Stimulated activated CD4-positive, alpha-beta T cell treated with anti-CD3 and anti-CD28 coated beads, Interleukin-12 subunit alpha, Interleukin-12 subunit beta, amount 100 ng/mL, for 48 hours (primary cell): ENCODE measurements around the gene LEAP2.

ENCODE experiments used
- DNase-seq, 3 donors: peaks; one replicate each; pipeline ENCODE4 v3.0.0-alpha.2; 2020; ENCODE audit warnings: low read depth in 2 of 3, low spot score in 1 of 3

LEAP2 gene, protein sequence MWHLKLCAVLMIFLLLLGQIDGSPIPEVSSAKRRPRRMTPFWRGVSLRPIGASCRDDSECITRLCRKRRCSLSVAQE

DNA sequence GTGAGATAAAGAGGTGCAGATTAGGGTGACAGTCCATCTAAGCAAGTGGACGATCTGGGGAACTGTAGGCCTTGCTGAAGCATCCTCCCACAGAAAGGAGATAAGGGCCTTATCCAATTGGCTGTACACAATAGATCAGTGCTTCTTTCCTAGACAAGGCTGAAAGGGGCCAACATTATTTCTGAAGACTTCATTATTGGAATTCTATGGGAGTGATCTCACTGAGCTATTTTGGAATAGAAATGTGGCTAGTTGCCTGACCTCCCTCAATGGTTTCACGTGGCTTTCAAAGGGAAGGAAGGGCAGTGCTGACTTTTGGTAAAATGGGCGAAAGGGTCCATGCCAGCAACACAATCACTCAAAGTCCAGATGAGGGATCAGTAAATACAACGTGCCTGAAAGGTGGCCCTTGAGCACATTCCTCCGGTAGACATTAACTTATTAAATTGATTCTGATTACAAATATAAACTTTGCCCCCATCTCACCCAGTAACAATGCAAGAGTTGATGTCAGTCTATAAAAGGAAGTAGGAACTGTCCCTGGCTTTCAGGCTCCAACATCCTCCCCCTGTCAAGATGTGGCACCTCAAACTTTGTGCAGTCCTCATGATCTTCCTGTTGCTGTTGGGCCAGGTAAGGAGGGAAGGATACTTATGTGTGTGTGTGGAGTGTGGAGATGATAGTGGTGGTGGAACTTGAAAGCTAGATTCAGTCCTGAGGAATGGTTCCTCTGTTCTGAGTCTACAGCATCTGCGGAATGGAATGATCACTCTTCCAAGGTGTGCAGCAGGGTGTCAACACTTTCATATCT lies at the start of gene LEAP2:
Gene LEAP2 (plus strand): TSS at position 550 of the 811 bp plus-strand sequence. CDS start 27 bp downstream, at position 577.
- DNase-seq: no peak

DNA sequence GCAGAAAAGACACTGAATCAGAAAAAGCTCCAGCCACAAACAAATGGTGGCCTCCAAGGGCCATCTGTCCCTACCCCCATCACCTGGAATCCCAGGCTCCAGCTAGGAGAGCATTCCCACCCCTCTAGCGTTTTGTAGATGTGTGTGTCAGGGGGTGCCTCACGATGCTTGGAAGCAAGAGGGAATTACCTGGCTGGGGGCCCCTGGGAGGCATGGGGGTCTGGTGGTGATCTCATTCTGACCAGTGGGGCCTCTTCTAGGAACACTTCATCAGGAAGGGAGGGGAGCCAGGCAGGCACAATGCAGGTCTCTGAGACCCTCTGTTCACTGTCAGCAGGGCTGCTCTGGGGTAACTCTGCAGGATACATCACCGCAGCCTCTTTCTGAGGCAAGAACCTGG lies 49.0 kb upstream of the LEAP2 start:
- DNase-seq: no peak

DNA sequence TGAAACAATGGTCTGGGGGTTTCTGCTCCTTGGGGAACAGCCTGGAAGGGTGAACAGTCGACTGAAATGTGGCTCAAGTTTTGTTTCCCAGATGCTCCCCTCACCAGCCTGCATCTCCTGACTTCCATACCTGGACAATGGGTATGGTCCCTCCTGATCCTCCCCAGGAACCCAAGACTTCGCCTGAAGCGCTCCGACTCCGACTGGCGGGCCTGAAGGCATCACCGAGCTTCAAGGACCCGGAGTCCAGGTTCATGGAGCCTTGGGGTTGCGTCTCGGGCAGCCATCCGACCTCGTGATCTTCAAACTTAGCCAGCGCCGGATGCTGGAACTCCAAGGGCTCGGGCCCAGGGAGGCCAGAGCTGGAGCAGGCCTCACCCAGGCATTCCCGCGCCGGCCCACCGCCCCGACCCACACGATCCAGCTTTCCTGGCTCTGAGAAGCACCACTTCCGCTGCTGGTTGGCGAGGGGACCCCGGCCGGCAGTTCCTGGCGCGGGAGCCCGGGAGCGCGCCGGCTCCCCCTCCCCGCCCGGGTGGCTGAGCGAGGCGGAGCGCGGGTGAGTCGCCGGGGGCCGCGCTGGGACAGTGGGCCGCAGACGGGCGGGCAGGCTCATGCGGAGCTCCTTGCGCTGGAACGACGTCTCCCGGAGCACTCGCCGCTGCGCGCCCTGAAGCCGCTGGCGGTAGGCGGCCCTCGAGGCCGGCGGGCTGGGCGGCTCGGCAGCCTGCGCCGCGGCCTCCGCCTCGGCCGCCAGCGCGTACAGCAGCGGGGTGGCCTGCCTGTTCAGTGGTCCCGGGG lies 48.2 kb upstream of the LEAP2 start:
- no peak for DNase-seq

DNA sequence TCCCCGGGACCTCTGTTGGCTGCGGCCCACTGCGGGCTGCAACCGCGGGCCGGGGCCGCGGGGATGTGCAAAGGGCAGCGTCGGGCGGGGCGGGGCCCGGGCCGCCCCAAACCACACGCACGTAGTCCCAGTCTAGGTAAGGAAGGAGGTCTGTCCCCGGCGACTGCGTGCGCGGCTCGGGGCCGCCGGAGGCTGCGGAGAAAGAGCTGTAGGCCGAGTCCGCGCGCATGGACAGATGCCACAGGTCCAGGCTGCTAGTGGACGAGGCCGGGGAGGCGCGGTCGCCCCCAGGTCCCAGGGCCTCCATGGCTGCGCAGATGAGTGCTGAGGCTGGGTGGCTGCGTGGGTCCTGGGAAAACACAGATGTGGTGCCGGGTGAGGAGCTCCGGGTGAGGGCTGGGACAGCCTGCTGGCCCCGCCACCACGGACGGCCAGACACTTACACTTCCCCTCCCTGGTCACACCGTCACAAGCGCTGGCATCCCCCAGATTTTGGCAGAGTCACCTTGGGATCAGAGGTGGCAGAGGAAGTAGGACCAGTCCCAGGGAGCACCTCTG lies 47.6 kb upstream of the LEAP2 start:
- DNase-seq: no peak

DNA sequence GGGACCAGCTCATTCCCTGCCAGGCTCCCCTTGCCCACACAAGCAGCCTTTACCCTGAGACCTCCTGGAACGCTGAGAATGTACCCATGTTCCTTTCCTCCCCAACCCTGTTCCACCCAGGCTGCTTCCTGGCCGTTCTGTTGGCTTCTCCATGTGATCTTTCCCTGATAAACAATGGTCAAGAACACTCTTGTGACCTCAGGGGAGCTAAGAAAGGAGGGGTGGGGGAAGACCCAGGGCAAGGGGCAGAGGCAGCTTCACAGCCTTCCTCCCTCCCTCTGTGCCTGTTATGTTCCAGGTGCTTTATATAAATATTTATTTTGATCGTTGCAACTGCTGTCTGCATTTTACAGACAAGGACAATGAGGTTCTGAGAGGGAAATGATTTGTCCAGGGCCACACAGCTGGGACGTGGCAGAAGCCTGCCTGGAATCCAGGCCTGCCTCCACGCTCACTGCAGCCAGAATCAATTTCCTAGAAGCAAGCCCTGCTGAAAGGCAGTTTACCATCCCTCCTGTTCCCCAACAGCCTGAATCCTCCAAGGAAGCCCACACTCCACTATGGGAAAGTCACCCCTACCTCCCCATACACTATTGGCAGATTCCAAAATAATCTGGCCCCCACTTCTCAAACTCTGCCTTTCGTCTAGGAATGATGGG lies 46.9 kb upstream of the LEAP2 start:
- DNase-seq: no peak

DNA sequence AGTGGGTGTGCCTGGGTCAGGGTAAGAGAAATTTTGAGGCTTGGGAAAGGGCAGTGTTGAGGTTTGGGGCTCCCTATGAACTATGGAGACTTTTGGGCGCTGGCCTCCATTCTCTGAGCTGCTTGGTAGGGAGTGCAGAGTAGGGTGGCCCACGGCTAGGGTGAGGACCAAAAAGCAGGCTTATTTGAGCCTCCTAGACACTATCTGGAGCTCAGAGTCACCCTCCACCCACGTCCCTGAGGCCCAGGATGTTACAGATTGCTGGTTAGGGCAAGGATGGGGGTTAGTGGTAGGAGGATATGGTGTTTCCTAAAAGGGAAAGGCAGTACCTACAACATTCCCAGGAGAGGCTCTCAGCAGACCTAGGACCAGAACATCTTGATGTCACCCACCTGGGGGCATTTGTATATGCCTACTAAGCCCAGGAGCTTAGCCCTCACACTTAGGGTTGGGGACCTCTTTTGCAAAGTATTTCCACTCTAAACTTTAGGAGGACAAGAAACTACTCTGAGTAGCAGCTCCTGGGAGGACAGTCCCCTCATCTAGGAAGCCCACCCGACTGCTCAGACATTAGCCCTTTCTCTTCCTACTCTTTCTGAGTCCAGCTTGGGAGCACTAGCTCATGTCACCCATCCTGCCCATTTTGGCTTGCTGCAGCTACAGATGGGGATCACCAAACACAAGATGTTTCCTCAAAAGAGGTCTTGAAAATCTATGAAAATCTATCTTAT lies 45.4 kb upstream of the LEAP2 start:
- no peak for DNase-seq

DNA sequence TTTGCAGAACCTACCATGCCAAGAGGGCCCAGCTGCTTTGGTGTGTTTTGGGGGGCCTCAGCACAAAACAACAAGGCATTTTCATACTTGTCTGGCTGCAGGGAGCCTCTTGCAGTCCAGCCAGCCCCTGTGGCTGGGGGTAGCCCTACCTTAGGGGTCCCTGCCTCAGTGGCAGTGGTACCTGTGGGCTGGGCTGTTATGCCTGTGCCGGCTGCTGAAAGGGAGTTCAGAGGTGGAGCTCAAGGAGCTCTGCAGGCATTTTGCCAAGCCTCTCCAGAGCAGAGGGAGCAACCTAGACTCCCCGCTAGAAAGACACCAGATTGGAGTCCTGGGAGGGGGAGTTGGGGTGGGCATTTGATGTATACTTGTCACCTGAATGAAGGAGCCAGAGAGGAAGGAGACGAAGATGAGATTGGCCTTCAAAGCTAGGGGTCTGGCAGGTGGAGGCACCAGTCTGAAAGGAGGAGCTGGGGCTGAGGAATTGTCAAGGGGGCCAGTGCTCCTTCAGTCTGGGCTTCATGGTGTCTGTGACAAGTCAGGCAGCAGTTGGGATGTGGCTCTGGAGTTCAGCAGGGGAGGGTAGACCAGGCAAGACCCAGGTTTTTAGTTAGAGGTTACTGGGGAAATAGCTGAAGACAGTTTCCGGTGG lies 44.5 kb upstream of the LEAP2 start:
- no peak for DNase-seq

DNA sequence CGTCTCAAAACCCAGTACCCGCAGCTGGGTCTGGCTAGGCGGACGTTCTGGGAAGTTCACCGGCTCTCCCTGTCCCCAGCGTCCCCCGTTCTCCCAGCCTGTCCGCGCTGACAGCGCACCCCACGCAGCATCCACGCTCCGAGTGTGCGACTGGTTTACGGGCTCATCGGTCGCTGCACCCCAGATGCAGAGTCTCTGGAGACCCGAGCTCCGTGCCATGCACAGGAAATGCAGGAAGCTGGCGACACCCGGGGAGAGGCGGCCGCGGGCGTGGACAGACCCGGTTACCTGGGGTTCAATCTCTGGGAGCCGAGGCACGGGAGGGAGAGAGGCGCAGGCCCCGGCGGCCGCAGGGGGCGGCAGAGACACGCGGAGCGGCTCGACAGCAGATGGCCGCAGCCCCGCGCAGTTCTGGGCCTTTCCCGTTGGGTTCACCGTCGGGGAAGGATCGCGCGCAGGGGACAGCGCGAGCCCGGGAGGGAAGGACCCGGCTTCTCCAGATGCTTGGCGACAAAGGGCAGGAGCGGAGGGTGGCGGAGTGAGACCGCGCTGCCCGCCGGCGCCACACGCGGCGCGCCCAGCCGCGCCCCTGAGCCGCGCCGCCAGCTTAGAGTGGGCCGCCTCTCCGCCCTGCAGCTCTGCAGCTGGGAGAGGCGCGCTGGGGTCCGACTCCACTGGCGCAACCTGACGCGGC lies 43.6 kb upstream of the LEAP2 start:
- DNase-seq: peak; percentile 34 to 67 (median 58)

DNA sequence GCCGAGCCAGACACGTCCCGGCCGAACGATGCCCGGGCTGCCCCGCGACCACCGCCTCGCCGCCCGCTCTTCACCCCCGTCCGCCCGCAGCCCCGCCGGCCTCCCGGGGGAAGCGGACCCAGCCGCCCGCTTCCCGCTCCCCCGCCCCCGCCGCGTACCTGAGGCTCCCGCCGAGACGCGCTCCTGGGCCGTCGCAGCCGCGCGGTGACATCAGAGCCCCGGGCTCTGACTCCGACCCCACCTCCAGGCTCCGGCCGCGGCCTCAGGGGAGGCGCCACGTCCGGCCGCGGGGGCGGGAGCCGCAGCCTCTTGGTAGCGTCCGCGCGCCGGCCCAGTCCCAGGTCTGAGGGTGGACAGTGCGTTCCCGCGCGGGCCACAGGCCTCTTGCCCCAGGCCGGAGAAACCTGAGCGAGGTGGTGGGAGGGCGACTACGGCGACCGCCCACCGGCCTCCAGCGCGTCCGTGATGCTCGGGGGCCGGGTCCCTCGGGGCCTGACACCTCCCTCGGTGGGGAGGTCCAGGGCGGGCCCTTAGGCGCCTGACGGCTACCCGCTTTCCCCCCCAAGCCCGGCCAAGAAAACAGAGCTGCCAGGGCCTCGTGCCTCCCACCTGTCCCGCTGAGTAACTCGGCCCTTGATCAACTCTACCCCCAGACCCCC lies 42.9 kb upstream of the LEAP2 start, which contains the start of gene SHROOM1:
Gene SHROOM1 (minus strand): TSS at position 212 of the 659 bp plus-strand sequence. CDS start 4,507 bp downstream, outside the sequence.
- no peak for DNase-seq

DNA sequence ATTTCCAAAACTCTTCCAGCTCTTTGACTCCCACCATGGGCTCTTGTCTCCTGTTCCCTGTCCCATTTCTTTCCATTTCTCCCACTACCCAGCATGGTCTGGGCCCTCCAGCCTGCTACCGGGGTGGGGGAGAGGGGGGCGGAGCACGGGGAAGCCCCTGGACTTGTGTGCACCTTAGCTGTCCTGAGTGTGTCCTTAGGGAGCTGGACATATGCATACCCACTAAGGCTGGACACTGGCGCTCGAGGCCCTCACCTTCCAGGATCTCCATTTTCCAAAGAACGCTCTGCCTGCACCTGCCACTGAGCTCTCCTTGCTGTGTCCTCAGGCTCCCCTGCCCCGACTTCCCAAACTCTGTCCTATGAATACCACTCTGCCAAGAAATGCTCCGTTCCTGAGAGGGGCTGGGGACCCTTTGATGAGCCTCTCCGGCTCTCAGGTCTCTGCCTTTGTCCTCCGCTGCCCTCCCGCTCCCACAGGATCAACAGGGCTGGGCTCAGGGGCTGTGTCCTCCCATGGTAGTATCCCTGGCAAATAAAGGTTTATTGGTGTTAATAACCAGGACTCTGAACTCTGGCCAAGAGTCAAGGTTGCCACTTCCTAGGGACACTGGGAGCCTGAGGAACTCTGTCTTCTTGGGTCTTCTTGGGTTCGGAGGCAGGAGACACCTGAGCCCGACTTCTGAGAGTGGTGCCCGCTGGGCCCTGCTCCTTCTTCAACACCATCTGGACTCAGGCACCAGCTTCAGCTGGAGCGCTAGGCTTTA lies 42.2 kb upstream of the LEAP2 start:
- no peak for DNase-seq

DNA sequence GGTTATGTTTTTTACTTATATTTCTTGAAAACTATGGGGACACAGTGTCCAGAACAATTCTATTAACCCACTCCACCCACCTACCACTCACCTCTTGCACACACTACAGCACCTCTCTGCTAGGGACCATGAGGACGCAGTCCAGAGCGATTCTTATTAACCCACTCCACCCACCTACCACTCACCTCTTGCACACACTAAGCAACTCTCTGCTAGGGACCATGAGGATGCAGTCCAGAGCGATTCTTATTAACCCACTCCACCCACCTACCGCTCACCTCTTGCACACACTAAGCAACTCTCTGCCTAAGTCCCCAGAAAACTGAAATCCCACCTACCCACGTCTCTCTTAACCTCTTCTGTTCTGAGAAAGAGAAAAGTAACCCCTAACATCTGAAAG lies 40.9 kb upstream of the LEAP2 start:
- no peak for DNase-seq

DNA sequence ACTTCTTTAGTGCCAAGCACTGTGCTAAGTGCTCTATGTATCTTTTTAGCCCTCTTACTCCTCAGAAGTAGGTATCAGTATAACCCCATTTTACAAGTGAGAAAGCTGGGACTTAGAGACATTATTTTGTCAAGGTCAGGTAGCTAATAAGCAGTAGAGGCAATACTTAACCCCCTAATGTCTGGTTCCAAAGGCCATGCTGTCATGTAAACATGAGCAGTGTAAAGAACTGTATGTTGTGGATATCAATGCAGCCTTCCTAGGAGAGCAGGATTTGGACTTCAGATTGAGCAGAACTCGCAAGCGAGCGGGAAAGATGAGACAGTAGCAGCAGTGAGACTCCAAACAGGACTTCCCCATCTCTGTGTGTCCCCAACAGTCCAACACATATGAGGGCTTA lies 39.4 kb upstream of the LEAP2 start:
- no peak for DNase-seq

DNA sequence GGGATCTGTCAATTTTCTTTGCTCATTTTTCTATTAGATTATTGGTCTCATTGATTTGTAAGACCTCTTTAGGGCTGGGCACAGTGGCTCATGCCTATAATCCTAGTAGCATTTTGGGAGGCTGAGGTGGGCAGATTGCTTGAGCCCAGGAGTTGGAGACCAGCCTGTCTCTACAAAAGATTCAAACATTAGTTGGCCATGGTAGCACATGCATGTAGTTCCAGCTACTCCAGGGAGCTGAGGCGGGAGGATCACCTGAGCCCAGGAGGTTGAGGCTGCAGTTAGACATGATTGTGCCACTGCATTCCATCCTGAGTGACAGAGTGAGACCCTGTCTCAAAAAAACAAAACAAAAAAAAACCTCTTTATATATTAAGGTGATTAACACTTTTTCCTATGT lies 36.6 kb upstream of the LEAP2 start:
- no peak for DNase-seq

DNA sequence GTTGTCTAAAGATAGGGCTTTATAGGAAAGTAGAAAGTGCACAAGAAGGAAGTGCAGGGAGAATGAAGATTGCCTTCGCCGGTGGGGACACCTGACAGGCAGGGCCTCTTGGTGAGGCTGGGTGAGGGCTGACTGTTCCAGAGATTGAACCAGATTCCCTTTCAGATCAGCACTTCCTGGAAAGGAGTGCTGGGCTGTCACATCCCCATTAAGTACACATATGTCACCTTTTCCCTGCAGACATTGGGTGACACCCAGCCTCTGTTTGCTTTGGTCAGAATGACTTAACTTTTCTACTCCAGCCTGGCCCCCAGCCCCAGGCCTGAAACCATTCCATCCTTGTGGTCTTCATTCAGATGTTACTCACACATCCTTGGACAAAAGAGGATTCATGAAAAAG lies 35.6 kb upstream of the LEAP2 start:
- DNase-seq: no peak

DNA sequence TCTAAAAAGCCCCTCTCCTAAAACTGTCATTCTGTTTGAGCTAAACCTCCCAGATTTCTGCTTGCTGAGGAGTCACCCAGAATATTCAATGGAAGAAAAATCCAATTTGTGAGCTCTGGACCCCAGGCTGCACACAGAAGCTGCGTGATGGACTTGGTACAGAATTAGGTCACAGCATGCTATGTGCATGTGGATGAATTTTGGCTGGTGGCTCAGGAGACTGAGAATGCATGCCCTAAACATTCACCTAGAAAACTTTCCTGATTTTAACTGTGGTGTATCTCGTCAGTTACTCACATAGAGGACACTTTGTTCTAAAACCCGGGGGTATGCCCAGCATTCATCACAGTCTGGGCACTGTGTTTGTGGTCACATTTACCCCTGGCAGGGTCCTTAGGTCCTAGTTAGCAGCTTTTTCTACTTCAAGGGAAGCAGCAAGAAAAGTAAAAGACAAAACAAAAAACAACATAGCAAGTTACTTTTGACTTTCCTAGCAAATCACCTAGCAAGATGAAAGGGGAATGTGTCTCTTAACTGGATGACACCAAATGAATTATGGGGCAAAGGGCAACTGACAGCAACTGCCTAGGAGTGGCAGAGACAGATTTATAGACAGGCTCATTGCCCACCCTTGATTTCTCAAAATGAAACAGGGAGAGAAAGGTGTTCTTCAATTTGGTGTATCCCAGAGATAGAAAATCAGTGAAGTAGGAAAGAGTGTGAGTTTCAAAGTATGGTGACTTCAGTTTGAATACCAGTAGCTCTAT lies 34.8 kb upstream of the LEAP2 start:
- no peak for DNase-seq

DNA sequence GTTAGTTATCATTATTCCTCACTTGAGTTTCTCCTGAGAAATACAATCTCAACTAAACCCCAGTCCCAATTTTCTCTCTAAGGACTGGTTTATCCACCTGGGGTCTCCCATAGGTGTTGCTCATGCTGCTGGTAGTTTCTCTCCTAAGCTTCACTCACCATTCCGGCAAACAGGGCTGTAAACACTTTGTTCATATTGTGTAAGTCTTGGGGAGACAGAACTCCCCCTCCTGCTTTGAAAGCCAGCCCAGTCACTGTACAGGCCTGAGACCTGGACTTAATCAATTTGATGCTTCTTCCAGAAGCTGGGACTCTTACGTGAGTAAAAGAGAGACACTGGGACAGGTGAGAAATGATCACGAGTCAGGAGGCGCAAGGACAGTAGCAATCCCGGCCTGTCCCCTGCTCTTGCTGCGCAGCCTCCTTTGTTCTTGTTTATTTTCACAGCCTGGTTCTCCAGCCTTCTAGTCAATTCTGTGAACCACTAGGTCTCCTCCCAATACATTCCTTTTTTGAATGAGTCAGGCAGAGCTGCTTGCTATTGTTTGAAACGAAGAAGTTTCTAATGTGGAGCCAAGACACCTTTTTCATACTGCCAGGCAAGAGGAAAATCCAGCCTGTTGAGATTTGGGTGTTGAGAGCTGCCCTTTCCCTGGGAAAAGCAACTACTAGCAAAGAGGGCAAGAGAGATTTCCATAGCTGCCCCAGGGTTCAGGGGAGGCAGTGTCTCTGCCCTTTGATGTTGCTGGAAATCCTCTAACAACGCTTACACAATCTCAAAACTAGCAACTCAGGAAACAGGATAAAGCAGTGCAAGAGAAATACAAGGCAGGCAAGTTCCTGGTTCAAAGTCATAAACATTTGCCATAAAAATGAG lies 33.8 kb upstream of the LEAP2 start:
- no peak for DNase-seq

DNA sequence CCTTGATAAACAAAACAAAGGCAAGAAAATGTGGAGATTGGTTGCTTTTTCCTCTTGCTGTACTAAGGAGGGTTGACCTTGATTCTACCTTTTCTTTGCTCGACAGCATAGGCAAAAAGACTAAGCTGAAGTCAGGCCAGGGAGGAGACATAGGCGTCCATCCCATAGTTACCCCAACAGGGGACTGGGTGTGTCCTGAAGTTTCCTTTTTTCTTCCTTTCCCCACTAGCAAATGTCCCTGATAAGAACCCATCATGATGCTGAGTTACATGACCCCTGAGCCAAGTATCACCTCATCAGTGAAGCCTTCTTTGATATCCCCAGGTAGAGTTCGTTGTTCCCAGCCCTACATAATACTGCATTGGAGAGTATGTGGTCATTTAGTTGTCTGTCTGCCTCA lies 33.2 kb upstream of the LEAP2 start:
- DNase-seq: no peak
